HUES64 (cell line): Measurements from ENCODE around the gene CAMK1D.

Experiments used
- H3K27ac ChIP-seq: 2 replicates; pipeline ENCODE4 v1.7.0; 2013; ENCODE audit warnings: low read depth, low read length, inconsistent platforms
- H3K27me3 ChIP-seq: 2 replicates; pipeline ENCODE4 v1.6.1; 2013; ENCODE audit warnings: mild to moderate bottlenecking, low read length; ENCODE audit not compliant: insufficient read depth
- H3K36me3 ChIP-seq: 2 replicates; pipeline ENCODE4 v1.6.1; 2013; ENCODE audit warnings: mild to moderate bottlenecking, low read length; ENCODE audit not compliant: insufficient read depth
- H3K4me1 ChIP-seq: 2 replicates; pipeline ENCODE4 v1.6.1; 2013; ENCODE audit warnings: mild to moderate bottlenecking, low read length, moderate library complexity; ENCODE audit not compliant: insufficient read depth
- H3K4me3 ChIP-seq: 2 replicates; pipeline ENCODE4 v1.5.1; 2013; ENCODE audit warnings: mild to moderate bottlenecking, low read length, moderate library complexity
- H3K9ac ChIP-seq: 2 replicates; pipeline ENCODE4 v1.6.1; 2013; ENCODE audit warnings: mild to moderate bottlenecking, low read depth, low read length
- H3K9me3 ChIP-seq: 2 replicates; pipeline ENCODE4 v1.6.1; 2013; ENCODE audit warnings: low read depth, low read length; ENCODE audit not compliant: insufficient read depth
- WGBS: fragments of 150-250, 120-280 bp; methylation state at CpG from one replicate; pipeline ENCODE4 v1.1.7; 2013; ENCODE audit warnings: missing lambda C conversion rate; 5-methylcytosine and 5-hydroxymethylcytosine counted together

The CAMK1D gene

DNA sequence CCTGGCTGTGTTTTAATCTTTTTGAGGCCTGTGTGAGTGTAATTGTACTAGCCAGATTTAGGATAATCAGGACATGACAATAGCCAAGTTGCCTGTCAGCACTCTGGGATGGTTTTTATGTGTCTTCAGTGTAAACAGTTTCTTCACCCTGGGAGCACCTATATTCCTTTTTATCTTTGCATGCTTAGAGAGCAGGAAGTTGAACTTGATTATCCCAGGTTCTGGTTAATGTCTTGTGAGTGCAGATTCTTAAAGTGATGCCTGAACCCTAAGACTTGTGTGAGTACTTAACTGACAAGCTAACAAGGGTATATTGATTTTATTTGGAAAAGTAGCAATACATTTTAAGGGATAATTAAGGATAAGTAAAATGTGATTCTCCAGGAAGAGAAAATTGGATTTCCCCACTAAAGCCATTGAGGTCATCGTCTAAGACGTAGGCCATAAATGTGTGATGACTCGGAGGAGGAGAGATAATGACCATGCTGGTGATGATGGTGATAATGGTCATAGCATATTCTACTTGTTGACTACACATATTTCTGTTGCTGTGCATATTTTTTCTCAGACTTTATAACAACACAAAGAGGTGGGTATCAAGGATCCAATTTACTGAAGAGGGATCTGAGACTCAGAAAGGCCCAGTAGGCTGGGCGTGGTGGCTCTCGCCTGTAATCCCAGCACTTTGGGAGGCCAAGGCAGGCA, 234.7 kb downstream of the CAMK1D start:
- Histone ChIP-seq H3K9me3 (no peaks in the 10 kb centered on the region), H3K9ac (no peak overlapping the region), H3K36me3 (no peaks in the 10 kb centered on the region), H3K27ac (no peak overlapping the region), H3K4me3 (no peak overlapping the region), H3K27me3 (no peaks in the 10 kb centered on the region), H3K4me1 (0 out of 2 replicates have a peak, but pooled peaks cover 5% of the 10 kb centered on the region)
- WGBS: 92% methylated on average over 5 of the region's 5 CpGs

DNA sequence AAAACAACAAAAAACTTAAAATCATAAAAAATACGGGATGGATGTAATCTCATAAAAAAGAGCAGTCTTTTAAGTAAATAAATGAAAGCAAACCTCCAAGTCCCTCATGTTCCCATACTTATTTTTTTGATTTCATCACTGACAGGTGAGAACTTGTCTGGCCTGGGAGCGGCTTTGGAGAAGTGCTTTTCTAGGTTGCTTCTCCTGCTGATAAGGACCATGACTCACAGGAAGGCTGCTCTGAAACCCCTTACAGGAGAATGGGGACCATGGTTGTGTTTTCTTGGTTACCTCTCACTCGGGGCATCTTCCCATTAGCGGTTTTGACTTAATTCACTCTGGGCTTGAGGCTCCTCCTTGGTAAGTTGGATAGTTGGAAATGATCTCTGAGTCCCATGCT, 237.4 kb downstream of the CAMK1D start:
- Histone ChIP-seq H3K27ac (no peak overlapping the region), H3K4me3 (no peak overlapping the region), H3K4me1 (0 out of 2 replicates have a peak, but pooled peaks cover 5% of the 10 kb centered on the region), H3K36me3 (no peaks in the 10 kb centered on the region), H3K9me3 (no peaks in the 10 kb centered on the region), H3K9ac (no peak overlapping the region), H3K27me3 (no peaks in the 10 kb centered on the region)
- WGBS: 97% methylated on average over 3 of the region's 4 CpGs

DNA sequence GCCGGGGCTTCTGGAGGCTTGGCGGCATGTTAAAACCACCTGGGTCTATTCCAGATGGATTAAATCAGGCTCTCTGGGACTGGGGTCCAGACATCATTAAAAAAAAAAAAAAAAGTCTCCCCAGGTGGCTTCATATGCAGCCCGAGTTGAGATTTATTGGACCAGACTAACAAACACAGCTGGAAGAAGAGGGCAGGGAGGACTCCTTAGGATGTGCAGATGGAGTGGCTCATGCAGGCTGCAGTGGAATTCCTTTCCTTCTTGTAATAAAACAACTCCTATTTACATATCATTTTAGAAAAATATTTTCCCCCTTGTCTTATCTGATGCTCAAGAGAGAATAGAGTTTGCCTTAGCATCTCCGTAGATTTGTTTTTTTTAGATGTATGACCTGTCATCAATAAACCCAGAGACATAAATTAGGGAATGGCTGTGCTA, 238.1 kb downstream of the CAMK1D start:
- no peaks in the 10 kb centered on the region for H3K36me3 ChIP-seq
- no peak overlapping the region for H3K27ac ChIP-seq
- WGBS: 97% methylated on average over 4 of the region's 4 CpGs
- no peaks in the 10 kb centered on the region for H3K27me3 ChIP-seq
- 0 out of 2 replicates have a peak, but pooled peaks cover 5% of the 10 kb centered on the region for H3K4me1 ChIP-seq
- H3K9me3 ChIP-seq: no peaks in the 10 kb centered on the region
- no peak overlapping the region for H3K9ac ChIP-seq
- no peak overlapping the region for H3K4me3 ChIP-seq

DNA sequence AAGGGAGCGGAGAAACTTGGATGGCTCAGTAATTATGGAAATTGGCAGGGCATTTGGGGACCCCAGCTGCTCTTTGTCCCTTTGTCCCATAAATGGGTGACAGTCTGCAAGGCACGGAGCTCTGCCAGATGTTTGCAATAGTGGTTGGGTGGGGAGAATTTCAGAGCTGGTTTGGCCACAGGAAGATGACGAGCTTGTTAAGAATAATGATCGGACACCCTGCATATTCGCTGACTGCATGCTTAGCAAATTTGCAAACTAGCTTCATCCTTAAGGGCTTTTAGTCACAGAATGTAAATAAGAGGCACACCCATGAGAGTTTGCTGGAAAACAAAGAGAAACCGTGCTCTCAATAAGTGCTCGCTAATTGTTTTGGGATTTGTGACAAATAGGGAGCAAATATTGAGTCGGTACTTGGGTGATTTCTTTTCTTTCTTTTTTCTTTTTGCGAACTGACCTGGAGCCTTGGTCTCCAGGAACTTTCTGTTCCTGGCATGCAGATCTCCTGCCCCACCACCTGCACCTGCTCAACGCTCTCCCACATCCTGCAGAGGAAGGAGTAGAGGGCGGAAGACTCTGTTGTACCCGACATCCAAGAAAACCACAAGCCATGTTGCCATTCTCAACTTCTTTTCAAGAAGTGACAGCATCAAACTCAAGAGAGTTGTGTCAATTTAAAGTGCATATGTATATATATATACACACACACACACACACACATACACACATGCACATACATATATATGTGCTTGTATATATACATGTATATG, 238.9 kb downstream of the CAMK1D start:
- WGBS: 73% methylated on average over 11 of the region's 12 CpGs
- 0 out of 2 replicates have a peak, but pooled peaks cover 5% of the 10 kb centered on the region for H3K4me1 ChIP-seq
- no peaks in the 10 kb centered on the region for H3K36me3 ChIP-seq
- H3K9ac ChIP-seq: no peak overlapping the region
- no peak overlapping the region for H3K4me3 ChIP-seq
- no peaks in the 10 kb centered on the region for H3K9me3 ChIP-seq
- no peak overlapping the region for H3K27ac ChIP-seq
- no peaks in the 10 kb centered on the region for H3K27me3 ChIP-seq

DNA sequence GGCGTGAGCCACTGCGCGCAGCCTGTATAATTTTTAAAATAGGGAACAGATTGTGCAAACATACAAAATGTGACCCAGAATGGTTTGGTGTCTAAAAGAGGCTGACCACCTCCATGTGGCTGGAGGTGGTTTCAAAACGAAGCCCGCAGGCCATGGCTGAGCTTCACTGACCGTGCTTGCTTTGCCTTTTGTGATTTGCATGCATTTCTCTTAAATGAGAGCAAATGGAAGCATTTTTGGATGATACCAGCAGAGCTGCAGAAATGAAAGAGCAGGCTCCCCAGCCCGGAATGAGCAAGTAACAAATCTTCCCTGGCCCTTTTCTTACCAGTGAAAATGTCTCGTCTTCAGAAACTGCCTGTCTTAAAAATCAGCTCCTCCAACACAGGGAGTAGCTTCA, 239.9 kb downstream of the CAMK1D start:
- Histone ChIP-seq H3K36me3 (no peaks in the 10 kb centered on the region), H3K9ac (no peak overlapping the region), H3K4me1 (0 out of 2 replicates have a peak, but pooled peaks cover 5% of the 10 kb centered on the region), H3K27ac (no peak overlapping the region), H3K27me3 (no peaks in the 10 kb centered on the region), H3K9me3 (no peaks in the 10 kb centered on the region), H3K4me3 (no peak overlapping the region)
- WGBS: 90% methylated on average over 7 of the region's 8 CpGs

DNA sequence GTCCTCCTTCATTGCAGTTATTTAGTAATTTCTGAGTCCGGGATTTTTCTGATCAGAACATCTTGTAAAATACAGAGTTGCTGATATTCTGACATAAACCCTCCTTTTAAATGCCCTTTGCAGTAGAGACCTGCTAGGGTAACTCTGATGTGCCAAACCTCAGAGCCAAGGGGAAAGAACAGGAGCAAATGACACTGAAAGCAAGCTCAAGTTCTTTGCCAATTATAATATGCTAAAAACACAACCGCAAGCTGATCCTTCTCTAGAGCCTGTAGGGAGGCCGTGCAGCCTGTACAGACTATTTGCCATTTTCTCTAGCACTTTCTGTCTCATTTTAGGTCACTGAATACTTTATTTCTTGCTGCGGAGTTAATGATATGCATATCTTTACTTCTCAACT, 240.4 kb downstream of the CAMK1D start:
- no peak overlapping the region for H3K9ac ChIP-seq
- WGBS: 88% methylated on average over 4 of the region's 4 CpGs

DNA sequence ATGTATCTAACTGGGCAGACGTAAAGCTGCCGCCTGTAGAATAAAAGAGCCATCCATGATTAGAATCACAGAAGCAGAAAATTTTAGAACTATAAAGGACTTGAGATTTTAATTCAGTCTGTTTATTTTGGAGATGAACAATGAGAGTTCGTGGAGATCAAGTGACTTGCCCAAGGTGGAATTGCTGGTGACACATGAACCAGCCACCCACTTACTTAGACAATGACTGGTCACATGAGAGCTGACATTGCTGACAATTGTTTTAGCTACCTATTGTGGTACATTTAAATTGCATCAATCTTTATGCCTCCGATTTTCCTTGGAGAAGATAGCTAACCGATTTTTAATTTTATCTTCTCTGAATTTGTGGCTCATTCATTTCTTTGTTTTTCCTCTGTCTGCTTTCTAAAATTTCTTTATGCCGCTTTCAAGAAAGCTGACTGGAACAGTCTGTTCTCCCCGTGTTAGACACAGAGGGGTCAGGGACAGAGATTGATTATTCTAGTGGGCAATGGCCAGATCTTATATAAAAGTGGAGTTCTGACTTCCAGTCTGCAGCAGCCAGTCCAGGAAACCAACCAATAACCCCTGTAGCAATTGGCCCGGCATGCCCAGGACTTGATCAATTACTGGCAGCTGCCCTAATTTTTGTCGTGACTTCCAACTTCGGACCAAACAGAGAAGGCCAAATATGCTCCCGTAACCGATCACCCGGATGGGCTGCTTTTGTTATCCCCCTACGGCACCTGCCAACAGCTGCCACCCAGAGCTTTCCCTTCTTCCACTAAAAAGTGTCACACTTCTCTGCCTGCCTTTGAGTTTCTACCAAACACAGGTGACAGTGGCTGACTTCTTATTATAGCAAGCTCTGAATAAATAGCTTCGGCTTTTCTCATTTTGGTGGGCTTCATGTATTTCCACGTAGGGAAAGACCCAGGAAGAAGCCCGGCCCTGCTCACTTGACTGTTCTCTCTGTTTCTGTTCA, 241.6 kb downstream of the CAMK1D start:
- Histone ChIP-seq H3K4me3 (no peak overlapping the region), H3K27me3 (no peaks in the 10 kb centered on the region), H3K4me1 (0 out of 2 replicates have a peak, but pooled peaks cover 5% of the 10 kb centered on the region), H3K9ac (no peak overlapping the region), H3K27ac (no peak overlapping the region), H3K9me3 (0 out of 2 replicates have a peak, but pooled peaks cover 4% of the 10 kb centered on the region), H3K36me3 (no peaks in the 10 kb centered on the region)
- WGBS: 93% methylated on average over 17 of the region's 17 CpGs

More for the DNA sequence above, 240.4 kb downstream of the CAMK1D start:
- Histone ChIP-seq H3K27me3 (no peaks in the 10 kb centered on the region), H3K4me3 (no peak overlapping the region), H3K36me3 (no peaks in the 10 kb centered on the region), H3K9me3 (no peaks in the 10 kb centered on the region), H3K4me1 (0 out of 2 replicates have a peak, but pooled peaks cover 5% of the 10 kb centered on the region), H3K27ac (no peak overlapping the region)

DNA sequence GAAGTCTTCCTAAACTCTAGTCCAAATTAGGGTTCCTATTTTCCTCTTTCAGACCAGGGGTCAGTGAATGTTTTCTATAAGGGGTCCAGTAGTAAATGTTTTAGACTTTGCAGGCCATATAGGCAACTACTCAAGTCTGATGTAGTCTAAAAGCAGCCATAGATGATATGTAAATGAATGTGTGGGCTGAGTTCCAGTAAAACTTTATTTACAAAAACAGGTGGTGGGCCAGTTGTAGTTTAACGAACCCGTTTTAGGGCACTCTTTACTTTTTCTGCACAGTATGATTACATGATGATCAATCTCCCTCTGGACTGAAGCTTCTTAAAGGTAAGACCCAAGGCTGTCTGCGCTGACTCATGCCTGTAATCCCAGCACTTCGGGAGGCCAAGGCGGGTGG, 243.6 kb downstream of the CAMK1D start:
- H3K36me3 ChIP-seq: no peaks in the 10 kb centered on the region
- H3K27me3 ChIP-seq: no peaks in the 10 kb centered on the region
- no peak overlapping the region for H3K9ac ChIP-seq
- H3K27ac ChIP-seq: no peak overlapping the region
- 0 out of 2 replicates have a peak, but pooled peaks cover 5% of the 10 kb centered on the region for H3K9me3 ChIP-seq
- 0 out of 2 replicates have a peak, but pooled peaks cover 4% of the 10 kb centered on the region for H3K4me1 ChIP-seq
- H3K4me3 ChIP-seq: no peak overlapping the region
- 94% methylated on average over 5 of the region's 5 CpGs for WGBS

DNA sequence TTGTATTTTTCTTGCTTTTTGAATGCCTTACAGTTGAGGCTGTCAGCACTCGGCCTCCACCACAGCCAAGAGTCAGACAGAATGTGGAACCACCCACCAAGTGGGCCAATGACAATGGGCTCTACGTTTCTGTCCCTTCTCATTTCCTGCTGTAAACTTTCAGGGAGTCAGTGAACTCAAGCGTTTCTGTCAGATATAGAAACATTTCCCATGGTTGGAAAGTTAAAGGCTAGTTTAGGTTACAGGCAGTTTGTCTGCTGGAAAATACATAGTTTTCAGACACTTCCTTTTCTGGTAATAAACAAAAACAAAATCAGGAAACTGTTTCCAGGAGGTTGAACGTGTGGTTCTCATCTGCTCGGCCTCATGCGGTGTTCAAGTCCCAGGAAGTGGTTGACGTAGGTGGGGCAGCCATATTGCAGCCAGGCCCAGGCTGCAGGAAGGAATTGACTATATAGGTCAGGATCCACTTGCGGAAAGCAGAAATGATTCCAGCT, 245.1 kb downstream of the CAMK1D start:
- H3K27me3 ChIP-seq: no peaks in the 10 kb centered on the region
- 92% methylated on average over 8 of the region's 8 CpGs for WGBS
- no peaks in the 10 kb centered on the region for H3K36me3 ChIP-seq
- no peaks in the 10 kb centered on the region for H3K4me1 ChIP-seq
- H3K27ac ChIP-seq: no peak overlapping the region
- no peak overlapping the region for H3K4me3 ChIP-seq
- no peak overlapping the region for H3K9ac ChIP-seq
- H3K9me3 ChIP-seq: 0 out of 2 replicates have a peak, but pooled peaks cover 5% of the 10 kb centered on the region

DNA sequence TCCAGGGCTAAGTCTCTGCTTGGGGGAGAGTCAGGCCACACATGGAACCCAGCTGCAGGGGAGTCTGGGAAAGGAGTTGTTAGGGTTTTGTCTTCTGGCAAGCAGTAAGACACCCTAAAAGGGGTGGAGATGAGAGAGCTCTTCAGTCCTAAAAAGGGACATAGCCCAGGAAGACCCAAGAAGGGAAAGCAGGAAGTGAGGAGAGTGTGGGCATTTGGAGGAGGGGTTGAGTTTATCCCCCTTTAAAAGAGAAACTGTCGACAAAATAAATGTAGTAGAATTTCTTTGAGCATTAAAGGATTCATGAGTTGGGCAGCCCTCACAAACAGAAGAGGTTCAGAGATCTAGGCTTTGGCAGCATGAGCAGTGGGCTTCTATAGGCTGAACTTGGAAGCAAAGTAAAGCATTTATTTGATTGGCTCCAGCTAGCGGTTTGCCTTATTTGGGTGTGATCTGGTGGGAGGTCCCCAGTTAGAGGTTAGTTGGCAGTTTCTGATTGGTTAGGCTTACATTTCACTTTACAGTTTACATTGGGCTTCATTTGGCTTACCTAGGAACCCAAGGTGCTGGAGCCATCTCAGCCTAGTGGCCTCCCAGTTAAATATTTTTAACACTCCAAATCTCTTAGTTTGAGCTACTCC, 246.7 kb downstream of the CAMK1D start:
- H3K4me1 ChIP-seq: no peaks in the 10 kb centered on the region
- no peaks in the 10 kb centered on the region for H3K36me3 ChIP-seq
- H3K9me3 ChIP-seq: 0 out of 2 replicates have a peak, but pooled peaks cover 7% of the 10 kb centered on the region
- H3K9ac ChIP-seq: no peak overlapping the region
- no peaks in the 10 kb centered on the region for H3K27me3 ChIP-seq
- no peak overlapping the region for H3K27ac ChIP-seq
- whole genome bisulfite sequencing: 95% methylated on average over 2 of the region's 2 CpGs
- no peak overlapping the region for H3K4me3 ChIP-seq
